ENCODE data around the gene AWAT2.

AWAT2 gene, protein sequence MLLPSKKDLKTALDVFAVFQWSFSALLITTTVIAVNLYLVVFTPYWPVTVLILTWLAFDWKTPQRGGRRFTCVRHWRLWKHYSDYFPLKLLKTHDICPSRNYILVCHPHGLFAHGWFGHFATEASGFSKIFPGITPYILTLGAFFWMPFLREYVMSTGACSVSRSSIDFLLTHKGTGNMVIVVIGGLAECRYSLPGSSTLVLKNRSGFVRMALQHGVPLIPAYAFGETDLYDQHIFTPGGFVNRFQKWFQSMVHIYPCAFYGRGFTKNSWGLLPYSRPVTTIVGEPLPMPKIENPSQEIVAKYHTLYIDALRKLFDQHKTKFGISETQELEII

GRCh38 chrX:70049925-70050324 is at the start of gene AWAT2:
Gene AWAT2 (minus strand): TSS chrX:70049938. CDS start chrX:70049932, 6 bp downstream.
- DNase-seq, result no peak

DNA sequence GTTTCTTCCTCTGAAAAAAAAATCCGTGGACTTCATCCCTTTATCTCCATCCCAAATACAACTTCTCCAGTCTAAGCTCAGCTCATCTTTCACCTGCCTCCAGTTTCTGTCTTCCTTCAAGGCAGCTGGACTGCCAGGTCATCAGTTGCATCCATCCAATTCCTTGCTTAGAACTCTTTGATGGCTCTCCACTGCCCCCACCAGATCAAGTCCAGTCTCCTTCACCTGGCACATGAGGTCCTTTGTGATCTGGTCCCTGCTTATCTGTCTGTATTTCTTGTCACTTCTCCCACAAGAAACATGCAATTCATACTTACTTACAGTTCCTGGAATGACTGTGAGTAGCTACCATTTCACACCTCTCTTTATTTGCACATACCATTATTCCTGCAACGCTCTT is 46.3 kb upstream of the AWAT2 start:
- no peak for DNase-seq

DNA sequence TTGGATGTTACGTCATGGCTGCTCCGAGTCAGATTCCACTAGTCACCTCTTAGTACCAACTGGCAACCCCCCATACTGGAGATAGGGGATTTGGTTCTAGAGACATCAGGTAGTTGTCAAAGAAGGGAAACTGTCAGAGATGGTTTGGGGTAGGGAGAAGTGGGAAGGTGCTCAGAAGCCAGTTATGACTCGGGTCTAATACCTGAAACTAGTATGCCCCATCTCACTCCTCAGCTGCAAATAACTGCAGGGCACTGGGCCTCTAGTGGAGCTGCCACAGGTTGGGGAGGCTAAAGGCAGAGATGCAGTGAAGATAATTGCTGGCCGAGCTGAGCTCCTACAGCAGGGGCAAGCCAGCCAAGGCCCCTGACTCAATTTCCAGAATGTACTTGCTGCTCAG is 42.5 kb upstream of the AWAT2 start:
- DNase-seq, result no peak

DNA sequence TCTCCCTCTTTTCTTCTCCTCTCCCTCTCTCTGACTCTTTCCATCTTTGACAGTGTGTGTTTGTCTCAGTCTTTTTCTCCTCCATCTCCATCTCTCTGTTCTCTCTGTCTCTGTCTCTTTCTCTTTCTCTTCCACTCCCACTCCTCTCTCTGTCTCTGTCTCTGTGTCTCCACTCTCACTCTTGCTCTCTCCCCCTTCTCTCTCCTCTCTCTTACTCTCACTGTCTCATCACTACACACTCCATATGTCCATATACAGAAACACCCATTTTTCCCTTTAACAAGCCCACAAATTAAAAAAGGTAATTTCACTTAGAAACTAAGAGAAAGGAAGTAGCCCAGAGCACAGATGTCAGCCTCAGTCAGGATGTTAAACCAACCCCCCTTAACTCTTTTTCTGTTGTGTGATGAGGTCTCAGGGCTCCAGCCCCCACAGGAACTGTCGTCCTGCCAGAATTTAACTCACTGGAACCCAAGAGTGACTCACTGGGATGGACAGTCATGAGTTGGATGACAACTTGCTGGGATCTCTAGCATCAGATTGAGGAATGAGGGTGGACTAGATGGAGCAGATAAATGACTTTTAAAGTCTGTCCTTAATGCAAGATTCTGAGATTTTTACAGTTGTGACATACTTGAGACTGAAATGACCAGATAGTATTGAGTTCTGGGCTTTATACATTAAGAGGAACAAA is 40.0 kb upstream of the AWAT2 start:
- no peak for DNase-seq

GRCh38 chrX:70088751-70089150 is 39.0 kb upstream of the AWAT2 start:
- DNase-seq, result no peak

DNA sequence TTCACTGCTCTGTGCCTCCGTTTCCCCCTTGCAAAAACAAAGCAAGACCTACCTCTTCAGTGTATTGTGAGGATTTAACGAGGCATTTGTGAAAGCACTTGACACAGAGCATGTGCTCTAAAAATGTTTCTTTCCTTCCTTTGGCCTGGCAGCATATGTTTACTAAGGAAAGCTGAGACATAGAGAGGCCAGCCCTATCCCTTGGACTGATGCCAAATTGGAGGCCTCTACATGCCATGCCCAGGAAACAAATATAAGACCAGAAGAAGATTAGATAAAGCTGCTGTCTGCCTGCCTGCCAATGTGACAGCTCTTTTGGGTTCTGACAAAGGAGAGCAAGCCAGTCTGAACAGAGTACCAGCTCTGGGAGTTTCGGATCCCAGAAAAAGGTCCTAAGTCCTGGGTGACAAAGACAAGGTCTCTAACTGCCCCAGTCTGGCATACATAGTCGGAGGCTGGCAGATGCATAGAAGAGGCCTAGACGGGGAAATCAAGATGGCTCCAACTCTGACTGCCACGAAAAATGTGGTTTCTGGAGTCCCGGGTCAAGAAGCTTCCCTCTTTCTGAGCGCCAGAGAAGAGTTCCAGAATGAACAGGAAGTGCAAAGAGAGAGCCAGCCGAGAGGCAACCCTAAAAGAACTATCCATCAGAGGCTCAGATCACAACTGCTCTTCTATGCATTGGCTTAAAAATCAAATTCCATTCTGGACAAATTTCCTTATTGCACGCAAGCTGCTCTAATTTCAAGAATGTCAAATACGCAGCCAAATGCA is 38.3 kb upstream of the AWAT2 start:
- DNase-seq, result no peak

- no peak for DNase-seq
These were observed 35.0 kb upstream of the AWAT2 start for GRCh38 chrX:70084592-70085240.

- no peak for DNase-seq
These were observed 33.0 kb upstream of the AWAT2 start for GRCh38 chrX:70082723-70083122.

- DNase-seq, result no peak
These were observed 30.1 kb upstream of the AWAT2 start for GRCh38 chrX:70079870-70080269.

- DNase-seq, result no peak
These were observed 29.6 kb upstream of the AWAT2 start for GRCh38 chrX:70079297-70079696.

- no peak for DNase-seq
These were observed 16.9 kb upstream of the AWAT2 start for GRCh38 chrX:70066646-70067045.

GRCh38 chrX:70062961-70063550 is 13.3 kb upstream of the AWAT2 start:
- no peak for DNase-seq

GRCh38 chrX:70062076-70062475 is 12.3 kb upstream of the AWAT2 start, which contains the start of gene OTUD6A:
Gene OTUD6A (plus strand): TSS chrX:70062457. CDS start chrX:70062525, 68 bp downstream.
- no peak for DNase-seq

GRCh38 chrX:70054391-70054790 is 4.7 kb upstream of the AWAT2 start:
- DNase-seq, result no peak

- no peak for DNase-seq
These were observed 3.3 kb upstream of the AWAT2 start for GRCh38 chrX:70052895-70053615.

DNA sequence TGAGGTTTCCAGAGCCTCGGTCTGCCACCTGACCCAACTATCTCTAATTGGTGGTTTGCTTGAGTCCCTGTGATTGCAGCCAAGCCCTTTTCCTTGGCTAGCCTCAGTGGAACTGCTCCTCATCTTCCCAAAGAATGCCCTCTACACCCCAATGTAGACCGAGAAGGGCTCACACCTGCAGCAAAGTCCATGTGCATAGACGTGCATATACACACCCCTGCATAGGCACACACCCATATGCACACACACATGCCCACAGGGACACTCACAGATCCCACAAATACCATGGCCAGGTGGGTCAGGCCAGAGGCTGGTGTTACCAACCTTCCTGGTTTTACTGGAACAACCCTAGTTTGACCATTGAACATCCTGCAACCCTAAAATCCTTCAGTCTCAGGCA is 332 bp downstream of the AWAT2 start:
- DNase-seq, result no peak

DNA sequence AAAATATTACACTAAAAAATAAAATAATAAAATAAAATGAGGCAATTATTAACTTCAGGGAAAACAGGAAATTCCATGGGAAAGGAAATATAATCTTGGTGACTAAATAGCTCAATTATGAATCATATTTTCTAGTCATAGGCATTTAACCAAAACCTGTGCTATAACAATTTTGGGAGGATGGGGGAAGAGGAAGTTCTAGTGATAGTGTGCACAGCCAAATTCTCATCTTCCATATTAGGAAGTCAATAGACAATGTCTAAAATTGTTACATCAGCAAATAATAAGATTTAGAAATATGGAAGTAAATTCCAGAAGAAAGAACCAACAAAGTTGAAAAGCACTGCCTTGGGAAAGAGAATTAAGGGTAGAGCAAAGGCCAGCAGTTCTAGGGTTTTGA is 2.8 kb downstream of the AWAT2 start:
- no peak for DNase-seq

GRCh38 chrX:70044541-70045245 is 5.0 kb downstream of the AWAT2 start:
- no peak for DNase-seq

DNA sequence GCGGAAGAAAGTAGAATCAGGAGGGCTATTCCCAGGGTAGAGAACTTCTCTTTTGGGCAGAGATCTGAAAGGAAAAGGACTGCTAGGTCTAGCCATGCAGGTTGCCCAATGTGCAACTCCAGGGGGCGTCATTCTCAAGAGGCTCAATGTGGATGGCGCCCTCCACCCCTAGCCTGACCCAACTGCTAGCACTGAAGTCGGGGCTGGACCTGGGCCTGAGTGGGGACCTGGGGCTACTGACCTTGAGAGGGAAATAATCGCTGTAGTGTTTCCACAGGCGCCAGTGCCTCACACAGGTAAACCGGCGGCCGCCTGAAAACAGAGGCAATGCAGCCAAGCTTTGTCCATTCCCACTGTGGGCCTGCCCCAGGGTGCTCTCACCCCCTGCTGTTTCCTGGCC is 6.1 kb downstream of the AWAT2 start:
- DNase-seq, result no peak

GRCh38 chrX:70042399-70043371 is 7.1 kb downstream of the AWAT2 start:
- DNase-seq, result no peak

All from stimulated activated CD4-positive, alpha-beta T cell treated with anti-CD3 and anti-CD28 coated beads, Interleukin-2, amount 100 ng/mL, for 24 hours (primary cell).